AG09319 (cell line): Measurements from ENCODE around the gene RABEP2.

Experiments used
- DNase-seq: peaks from one replicate; pipeline ENCODE4 v3.0.0-alpha.2; 2010; ENCODE audit warnings: low read depth; ENCODE audit errors: extremely low read depth
- CTCF ChIP-seq: IDR thresholded peaks from 2 replicates; pipeline ENCODE4 v1.5.1; 2011; ENCODE audit warnings: low read depth, mild to moderate bottlenecking, inconsistent platforms, low read length, moderate library complexity

Gene RABEP2

GRCh38 chr16:28924399-28924761, 658 bp downstream of the RABEP2 start:
- DNase-seq, result no peak

GRCh38 chr16:28923652-28924398, 1.2 kb downstream of the RABEP2 start:
- TF ChIP-seq CTCF, result no peak
- DNase-seq, result no peak

More at GRCh38 chr16:28924399-28924761, 658 bp downstream of the RABEP2 start:
- TF ChIP-seq CTCF, result no peak

- no peak for TF ChIP-seq CTCF
- no peak for DNase-seq
Observed at GRCh38 chr16:28923231-28923587, 1.8 kb downstream of the RABEP2 start.

GRCh38 chr16:28918698-28919097, 6.3 kb downstream of the RABEP2 start:
- no peak for TF ChIP-seq CTCF
- DNase-seq, result no peak

- DNase-seq, result no peak
- TF ChIP-seq CTCF, result no peak
Observed at GRCh38 chr16:28917095-28917494, 7.9 kb downstream of the RABEP2 start.

- no peak for TF ChIP-seq CTCF
- DNase-seq, result peak; percentile 4
Observed at GRCh38 chr16:28915181-28915580, 9.9 kb downstream of the RABEP2 start.

GRCh38 chr16:28913946-28914724, 10.9 kb downstream of the RABEP2 start:
- TF ChIP-seq CTCF, result no peak
- DNase-seq, result no peak
